Measurements from ENCODE around the gene SNAP25. TPM values are rescaled to one million over a fixed set of nuclear protein-coding genes. Genes with fewer than 3 reads are reported as not detected.

SNAP25 gene
- total RNA-seq, 1 experiment from 2014 or later, result not detected

GRCh38 chr20:10236540-10237533 lies 18.2 kb downstream of the SNAP25 start:
- peak in 1 of 2 experiments; percentile 13 for DNase-seq
- no peaks in the 10 kb centered on the region for H3K4me1 ChIP-seq
- H3K9me3 ChIP-seq (replicated peaks), result no peaks in the 10 kb centered on the region
- no peak overlapping the region for H3K27ac ChIP-seq
- no peaks in the 10 kb centered on the region for H3K27me3 ChIP-seq
- no peak overlapping the region for H3K4me3 ChIP-seq
- no peaks in the 10 kb centered on the region for H3K36me3 ChIP-seq

GRCh38 chr20:10239954-10240353 lies 21.3 kb downstream of the SNAP25 start:
- Histone ChIP-seq H3K27me3 (no peaks in the 10 kb centered on the region), H3K27ac (no peak overlapping the region), H3K4me3 (no peak overlapping the region), H3K9me3 (replicated peaks) (no peaks in the 10 kb centered on the region), H3K4me1 (no peaks in the 10 kb centered on the region), H3K36me3 (no peaks in the 10 kb centered on the region)
- peak; percentile 22 to 24 for DNase-seq

- DNase-seq, result no peak
- no peak overlapping the region for H3K4me3 ChIP-seq
Measured at GRCh38 chr20:10240655-10241054, 22.0 kb downstream of the SNAP25 start.

GRCh38 chr20:10242166-10242565 lies 23.5 kb downstream of the SNAP25 start:
- Histone ChIP-seq H3K9me3 (replicated peaks) (no peaks in the 10 kb centered on the region), H3K36me3 (no peaks in the 10 kb centered on the region), H3K27ac (no peak overlapping the region), H3K4me3 (no peak overlapping the region), H3K27me3 (no peaks in the 10 kb centered on the region; the same call in 1 of the 2 replicates), H3K4me1 (no peaks in the 10 kb centered on the region)
- DNase-seq, result no peak

More at GRCh38 chr20:10240655-10241054, 22.0 kb downstream of the SNAP25 start:
- Histone ChIP-seq H3K9me3 (replicated peaks) (no peaks in the 10 kb centered on the region), H3K4me1 (no peaks in the 10 kb centered on the region), H3K36me3 (no peaks in the 10 kb centered on the region), H3K27ac (no peak overlapping the region), H3K27me3 (no peaks in the 10 kb centered on the region)

- H3K9me3 ChIP-seq (replicated peaks), result no peaks in the 10 kb centered on the region
- H3K27ac ChIP-seq, result no peak overlapping the region
- no peak for DNase-seq
- H3K4me1 ChIP-seq, result no peaks in the 10 kb centered on the region
- H3K36me3 ChIP-seq, result no peaks in the 10 kb centered on the region
- no peak overlapping the region for H3K4me3 ChIP-seq
- H3K27me3 ChIP-seq, result peaks cover 13% of the 10 kb centered on the region
Measured at GRCh38 chr20:10247440-10247839, 28.8 kb downstream of the SNAP25 start.

- DNase-seq, result no peak
- Histone ChIP-seq H3K4me3 (no peak overlapping the region), H3K27me3 (peaks cover 13% of the 10 kb centered on the region), H3K27ac (no peak overlapping the region), H3K36me3 (no peaks in the 10 kb centered on the region), H3K9me3 (replicated peaks) (no peaks in the 10 kb centered on the region), H3K4me1 (no peaks in the 10 kb centered on the region)
Measured at GRCh38 chr20:10249048-10249770, 30.6 kb downstream of the SNAP25 start.

GRCh38 chr20:10249822-10250221 lies 31.2 kb downstream of the SNAP25 start:
- DNase-seq, result no peak
- Histone ChIP-seq H3K9me3 (replicated peaks) (no peaks in the 10 kb centered on the region), H3K36me3 (no peaks in the 10 kb centered on the region), H3K27me3 (peaks cover 13% of the 10 kb centered on the region), H3K4me1 (no peaks in the 10 kb centered on the region), H3K4me3 (no peak overlapping the region), H3K27ac (no peak overlapping the region)

- Histone ChIP-seq H3K9me3 (replicated peaks) (no peaks in the 10 kb centered on the region), H3K4me3 (no peak overlapping the region), H3K4me1 (no peaks in the 10 kb centered on the region), H3K27me3 (peaks cover 13% of the 10 kb centered on the region), H3K27ac (no peak overlapping the region), H3K36me3 (no peaks in the 10 kb centered on the region)
- DNase-seq, result no peak
Measured at GRCh38 chr20:10250902-10251301, 32.3 kb downstream of the SNAP25 start.

- DNase-seq, result no peak
- H3K4me1 ChIP-seq, result no peaks in the 10 kb centered on the region
- H3K9me3 ChIP-seq (replicated peaks), result no peaks in the 10 kb centered on the region
- H3K4me3 ChIP-seq, result no peak overlapping the region
- no peaks in the 10 kb centered on the region for H3K36me3 ChIP-seq
- H3K27ac ChIP-seq, result no peak overlapping the region
- peaks cover 11% of the 10 kb centered on the region; the same call in 1 of the 2 replicates for H3K27me3 ChIP-seq
Measured at GRCh38 chr20:10253780-10254179, 35.1 kb downstream of the SNAP25 start.

GRCh38 chr20:10255846-10256245 lies 37.2 kb downstream of the SNAP25 start:
- H3K36me3 ChIP-seq, result no peaks in the 10 kb centered on the region
- no peak for DNase-seq
- no peak overlapping the region for H3K27ac ChIP-seq
- H3K4me1 ChIP-seq, result no peaks in the 10 kb centered on the region
- H3K27me3 ChIP-seq, result 0 out of 2 replicates have a peak, but pooled peaks cover 5% of the 10 kb centered on the region
- H3K4me3 ChIP-seq, result no peak overlapping the region
- no peaks in the 10 kb centered on the region for H3K9me3 ChIP-seq (replicated peaks)

GRCh38 chr20:10259166-10259565 lies 40.5 kb downstream of the SNAP25 start:
- no peaks in the 10 kb centered on the region for H3K36me3 ChIP-seq
- no peak for DNase-seq
- H3K9me3 ChIP-seq (replicated peaks), result no peaks in the 10 kb centered on the region

GRCh38 chr20:10260316-10260715 lies 41.7 kb downstream of the SNAP25 start:
- Histone ChIP-seq H3K27ac (no peak overlapping the region), H3K36me3 (no peaks in the 10 kb centered on the region), H3K27me3 (0 out of 2 replicates have a peak, but pooled peaks cover 7% of the 10 kb centered on the region), H3K4me3 (no peak overlapping the region), H3K9me3 (replicated peaks) (no peaks in the 10 kb centered on the region), H3K4me1 (no peaks in the 10 kb centered on the region)
- no peak for DNase-seq

More at GRCh38 chr20:10259166-10259565, 40.5 kb downstream of the SNAP25 start:
- Histone ChIP-seq H3K4me3 (no peak overlapping the region), H3K4me1 (no peaks in the 10 kb centered on the region), H3K27me3 (0 out of 2 replicates have a peak, but pooled peaks cover 7% of the 10 kb centered on the region), H3K27ac (no peak overlapping the region)

- no peaks in the 10 kb centered on the region for H3K9me3 ChIP-seq (replicated peaks)
- H3K36me3 ChIP-seq, result no peaks in the 10 kb centered on the region
- H3K4me3 ChIP-seq, result no peak overlapping the region
- H3K4me1 ChIP-seq, result no peaks in the 10 kb centered on the region
- DNase-seq, result no peak
- 0 out of 2 replicates have a peak, but pooled peaks cover 7% of the 10 kb centered on the region for H3K27me3 ChIP-seq
- H3K27ac ChIP-seq, result no peak overlapping the region
Measured at GRCh38 chr20:10261702-10262101, 43.1 kb downstream of the SNAP25 start.

GRCh38 chr20:10263385-10264165 lies 44.9 kb downstream of the SNAP25 start:
- H3K27me3 ChIP-seq, result 0 out of 2 replicates have a peak, but pooled peaks cover 7% of the 10 kb centered on the region
- no peak overlapping the region for H3K4me3 ChIP-seq
- DNase-seq, result no peak

More at GRCh38 chr20:10263385-10264165, 44.9 kb downstream of the SNAP25 start:
- no peaks in the 10 kb centered on the region for H3K36me3 ChIP-seq
- H3K4me1 ChIP-seq, result no peaks in the 10 kb centered on the region
- no peaks in the 10 kb centered on the region for H3K9me3 ChIP-seq (replicated peaks)
- H3K27ac ChIP-seq, result no peak overlapping the region

Data from SJCRH30 (cell line).